ENCODE results near the gene SLAMF9.

The SLAMF9 gene

GRCh38 chr1:159986531-159986930 is 32.5 kb upstream of the SLAMF9 start:
- no peak overlapping the region for H3K4me3 ChIP-seq (ENCODE audit: low read depth, low read length)
- ChIA-PET POLR2A (no interaction called here), CTCF (interaction anchor here (1.2 to 11.3 kb wide), 2 partner anchors 20 to 48 kb away, joined by 3 to 164 read pairs; no protein-coding TSS in a partner anchor)
- TF ChIP-seq CTCF (IDR thresholded peaks at IDR 0.05; ENCODE audit: insufficient read depth, low read length, missing control alignments), result no peak
- no peak for DNase-seq (ENCODE audit: low read depth, low spot score)

- TF ChIP-seq CTCF (IDR thresholded peaks at IDR 0.05; ENCODE audit: insufficient read depth, low read length, missing control alignments), result no peak
- DNase-seq (ENCODE audit: low read depth, low spot score), result no peak
- ChIA-PET POLR2A (no interaction called here), CTCF (interaction anchor here (1.2 to 11.3 kb wide), 2 partner anchors 20 to 48 kb away, joined by 3 to 164 read pairs; no protein-coding TSS in a partner anchor)
- H3K4me3 ChIP-seq (ENCODE audit: low read depth, low read length), result no peak overlapping the region
Observed at GRCh38 chr1:159986093-159986492, 32.1 kb upstream of the SLAMF9 start.

- no peak overlapping the region for H3K4me3 ChIP-seq (ENCODE audit: low read depth, low read length)
- no peak for DNase-seq (ENCODE audit: low read depth, low spot score)
- CTCF ChIA-PET, result interaction anchor here (1.2 to 1.5 kb wide), 3 partner anchors 20 to 47 kb away, joined by 3 to 12 read pairs (median 7); no protein-coding TSS in a partner anchor
- POLR2A ChIA-PET, result no interaction called here
- no peak for TF ChIP-seq CTCF (IDR thresholded peaks at IDR 0.05; ENCODE audit: insufficient read depth, low read length, missing control alignments)
Observed at GRCh38 chr1:159985473-159985872, 31.4 kb upstream of the SLAMF9 start.

GRCh38 chr1:159983681-159984080 is 29.6 kb upstream of the SLAMF9 start:
- no peak overlapping the region for H3K4me3 ChIP-seq (ENCODE audit: low read depth, low read length)
- no peak for DNase-seq (ENCODE audit: low read depth, low spot score)
- ChIA-PET CTCF (interaction anchor here (1.6 to 2.0 kb wide), 3 partner anchors 23 to 47 kb away, joined by 3 to 10 read pairs (median 5); no protein-coding TSS in a partner anchor), POLR2A (interaction anchor here (0.5 kb wide), 1 partner anchor 24 kb away, joined by 3 read pairs; no protein-coding TSS in a partner anchor)
- TF ChIP-seq CTCF (IDR thresholded peaks at IDR 0.05; ENCODE audit: insufficient read depth, low read length, missing control alignments), result no peak

GRCh38 chr1:159982280-159982679 is 28.2 kb upstream of the SLAMF9 start:
- CTCF ChIA-PET, result interaction anchor here (1.8 to 2.0 kb wide), 2 partner anchors 24 to 26 kb away, joined by 5 to 10 read pairs; no protein-coding TSS in a partner anchor
- H3K4me3 ChIP-seq (ENCODE audit: low read depth, low read length), result no peak overlapping the region
- no peak for DNase-seq (ENCODE audit: low read depth, low spot score)
- POLR2A ChIA-PET, result no interaction called here
- no peak for TF ChIP-seq CTCF (IDR thresholded peaks at IDR 0.05; ENCODE audit: insufficient read depth, low read length, missing control alignments)

GRCh38 chr1:159981351-159982055 is 27.5 kb upstream of the SLAMF9 start:
- ChIA-PET CTCF (no interaction called here), POLR2A (no interaction called here)

More at GRCh38 chr1:159981351-159982055, 27.5 kb upstream of the SLAMF9 start:
- no peak for TF ChIP-seq CTCF (IDR thresholded peaks at IDR 0.05; ENCODE audit: insufficient read depth, low read length, missing control alignments)
- no peak for DNase-seq (ENCODE audit: low read depth, low spot score)
- no peak overlapping the region for H3K4me3 ChIP-seq (ENCODE audit: low read depth, low read length)
